ENCODE measurements around the gene INMT. TPM values are rescaled to one million over a fixed set of nuclear protein-coding genes. Genes with fewer than 3 reads are reported as not detected.

INMT gene
- total RNA-seq, 1 donor from 2014 or later, result 49.5 TPM

- DNase-seq, result no peak
- no peak for TF ChIP-seq CTCF (IDR thresholded peaks at IDR 0.05; ENCODE audit: borderline replicate concordance)
- H3K4me1 ChIP-seq, result peaks cover 87% of the 10 kb centered on the region
- H3K4me3 ChIP-seq, result no peak overlapping the region
- H3K27me3 ChIP-seq (ENCODE audit: low read depth), result no peaks in the 10 kb centered on the region
- H3K27ac ChIP-seq (replicated peaks), result peak overlapping the region; percentile 61
- no peaks in the 10 kb centered on the region for H3K9me3 ChIP-seq (replicated peaks)
- H3K36me3 ChIP-seq, result no peaks in the 10 kb centered on the region
- intact Hi-C loops (cut with micrococcal nuclease), result no loop called here
These were observed 5.4 kb downstream of the INMT start for GRCh38 chr7:30757342-30757692.

GRCh38 chr7:30760514-30761213 is 8.7 kb downstream of the INMT start:
- no peak overlapping the region for H3K4me3 ChIP-seq
- H3K27me3 ChIP-seq (ENCODE audit: low read depth), result no peaks in the 10 kb centered on the region
- H3K4me1 ChIP-seq, result peaks cover 87% of the 10 kb centered on the region
- intact Hi-C loops (cut with micrococcal nuclease), result no loop called here
- no peaks in the 10 kb centered on the region for H3K9me3 ChIP-seq (replicated peaks)
- peak overlapping the region; percentile 53 for H3K27ac ChIP-seq (replicated peaks)
- DNase-seq, result no peak
- no peaks in the 10 kb centered on the region for H3K36me3 ChIP-seq
- TF ChIP-seq CTCF (IDR thresholded peaks at IDR 0.05; ENCODE audit: borderline replicate concordance), result no peak

- Histone ChIP-seq H3K4me3 (no peak overlapping the region), H3K4me1 (peaks cover 85% of the 10 kb centered on the region), H3K9me3 (replicated peaks) (no peaks in the 10 kb centered on the region), H3K27ac (replicated peaks) (peak overlapping the region; percentile 53), H3K27me3 (ENCODE audit: low read depth) (no peaks in the 10 kb centered on the region), H3K36me3 (no peaks in the 10 kb centered on the region)
- TF ChIP-seq CTCF (IDR thresholded peaks at IDR 0.05; ENCODE audit: borderline replicate concordance), result no peak
- no peak for DNase-seq
- intact Hi-C loops (cut with micrococcal nuclease), result no loop called here
These were observed 9.6 kb downstream of the INMT start for GRCh38 chr7:30761214-30762156.

- no peak for DNase-seq
These were observed 12.4 kb downstream of the INMT start for GRCh38 chr7:30764030-30764975.

More at GRCh38 chr7:30764030-30764975, 12.4 kb downstream of the INMT start:
- H3K4me1 ChIP-seq, result peaks cover 71% of the 10 kb centered on the region
- TF ChIP-seq CTCF (IDR thresholded peaks at IDR 0.05; ENCODE audit: borderline replicate concordance), result no peak
- H3K27me3 ChIP-seq (ENCODE audit: low read depth), result no peaks in the 10 kb centered on the region
- H3K27ac ChIP-seq (replicated peaks), result peak overlapping the region; percentile 83
- intact Hi-C loops (cut with micrococcal nuclease), result no loop called here
- no peak overlapping the region for H3K4me3 ChIP-seq
- no peaks in the 10 kb centered on the region for H3K36me3 ChIP-seq
- H3K9me3 ChIP-seq (replicated peaks), result no peaks in the 10 kb centered on the region

All from left ventricle myocardium inferior (tissue), 1 donor.